ENCODE measurements around the gene TSG101.

The TSG101 gene

GRCh38 chr11:18526521-18527296 is at the start of gene TSG101:
Gene TSG101, minus strand, starts transcription at chr11:18526942. Its CDS starts 126 bp downstream, at chr11:18526816.
- DNase-seq = peak; percentile 94

GRCh38 chr11:18575361-18575760 is 48.6 kb upstream of the TSG101 start:
- DNase-seq = no peak

GRCh38 chr11:18567081-18567480 is 40.3 kb upstream of the TSG101 start:
- no peak for DNase-seq

- no peak for DNase-seq
Observed at GRCh38 chr11:18566406-18566805, 39.7 kb upstream of the TSG101 start.

GRCh38 chr11:18564149-18564548 is 37.4 kb upstream of the TSG101 start:
- DNase-seq = no peak

- DNase-seq = no peak
Observed at GRCh38 chr11:18563090-18563730, 36.5 kb upstream of the TSG101 start.

- DNase-seq = no peak
Observed at GRCh38 chr11:18548001-18548400, 21.3 kb upstream of the TSG101 start.

- DNase-seq = peak; percentile 71
Observed at GRCh38 chr11:18540207-18541009, 13.7 kb upstream of the TSG101 start.

- DNase-seq = peak; percentile 80
Observed at GRCh38 chr11:18536209-18536608, 9.5 kb upstream of the TSG101 start.

GRCh38 chr11:18534245-18534644 is 7.5 kb upstream of the TSG101 start:
- no peak for DNase-seq

- DNase-seq = no peak
Observed at GRCh38 chr11:18533365-18533764, 6.6 kb upstream of the TSG101 start.

- DNase-seq = peak; percentile 47
Observed at GRCh38 chr11:18527512-18527911, 770 bp upstream of the TSG101 start.

- DNase-seq = no peak
Observed at GRCh38 chr11:18526130-18526520, 617 bp downstream of the TSG101 start.

GRCh38 chr11:18524248-18524647 is 2.5 kb downstream of the TSG101 start:
- DNase-seq = no peak

- DNase-seq = no peak
Observed at GRCh38 chr11:18523084-18523483, 3.7 kb downstream of the TSG101 start.

- peak; percentile 10 for DNase-seq
Observed at GRCh38 chr11:18522388-18522787, 4.4 kb downstream of the TSG101 start.

GRCh38 chr11:18521122-18521521 is 5.6 kb downstream of the TSG101 start:
- DNase-seq = no peak

- no peak for DNase-seq
Observed at GRCh38 chr11:18502352-18502751, 24.4 kb downstream of the TSG101 start.

GRCh38 chr11:18501629-18502028 is 25.1 kb downstream of the TSG101 start:
- no peak for DNase-seq

GRCh38 chr11:18498039-18498438 is 28.7 kb downstream of the TSG101 start:
- DNase-seq = no peak

- peak; percentile 54 for DNase-seq
Observed at GRCh38 chr11:18495703-18496102, 31.0 kb downstream of the TSG101 start.

- DNase-seq = no peak
Observed at GRCh38 chr11:18495271-18495670, 31.5 kb downstream of the TSG101 start.

GRCh38 chr11:18493310-18493709 is 33.4 kb downstream of the TSG101 start:
- peak; percentile 46 for DNase-seq

- DNase-seq = peak; percentile 48
Observed at GRCh38 chr11:18492888-18493287, 33.9 kb downstream of the TSG101 start.
